ENCODE measurements around the gene FHAD1.

FHAD1 gene

DNA sequence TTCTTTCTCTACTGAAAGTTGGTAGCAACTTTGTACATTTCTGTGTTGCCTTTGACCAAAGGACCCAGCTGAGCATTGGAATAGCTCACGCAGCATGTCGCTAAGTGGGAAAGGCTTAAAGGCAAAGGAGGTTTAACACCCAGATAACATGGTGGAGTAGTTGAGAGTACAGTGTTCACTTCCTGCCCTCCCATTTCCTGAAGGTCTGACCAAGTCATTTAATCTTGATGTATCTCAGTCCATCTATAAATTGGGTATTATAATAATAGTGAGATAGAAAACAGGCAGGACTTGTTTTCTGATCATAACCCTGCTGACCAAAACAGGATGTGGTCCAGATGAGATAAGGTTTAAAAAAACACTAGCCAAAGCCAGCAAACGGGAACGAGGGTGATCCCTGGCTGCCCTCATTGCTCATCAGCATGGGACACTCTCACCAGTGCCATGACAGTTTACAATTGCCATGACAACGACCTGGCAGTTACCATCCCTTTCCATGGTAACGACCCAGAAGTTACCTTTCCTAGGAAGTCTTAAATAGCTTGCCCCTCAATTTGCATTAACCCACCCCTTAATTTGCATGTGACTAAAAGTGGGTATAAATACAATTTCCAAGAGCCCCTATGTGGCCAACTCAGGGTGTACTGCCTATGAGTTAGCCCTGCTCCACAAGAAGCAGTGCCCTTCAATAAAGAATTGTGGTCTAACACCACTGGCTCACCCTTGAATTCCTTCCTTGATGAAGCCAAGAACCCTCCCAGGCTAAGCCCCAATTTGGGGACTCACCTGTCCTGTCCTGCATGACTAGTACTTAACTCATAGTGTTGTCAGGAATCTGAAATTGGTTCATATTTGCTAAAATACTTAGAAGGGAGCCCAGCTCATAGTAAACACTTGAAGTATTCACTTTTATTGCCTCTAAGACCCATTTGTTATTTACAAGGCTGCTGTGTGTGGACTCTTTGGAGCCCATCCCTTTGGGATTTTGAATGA is 28.4 kb upstream of the FHAD1 start:
- DNase-seq = no peak

- DNase-seq = no peak
These were observed 27.6 kb upstream of the FHAD1 start for GRCh38 chr1:15219280-15220023.

- no peak for DNase-seq
These were observed 27.0 kb upstream of the FHAD1 start for GRCh38 chr1:15220024-15220392.

DNA sequence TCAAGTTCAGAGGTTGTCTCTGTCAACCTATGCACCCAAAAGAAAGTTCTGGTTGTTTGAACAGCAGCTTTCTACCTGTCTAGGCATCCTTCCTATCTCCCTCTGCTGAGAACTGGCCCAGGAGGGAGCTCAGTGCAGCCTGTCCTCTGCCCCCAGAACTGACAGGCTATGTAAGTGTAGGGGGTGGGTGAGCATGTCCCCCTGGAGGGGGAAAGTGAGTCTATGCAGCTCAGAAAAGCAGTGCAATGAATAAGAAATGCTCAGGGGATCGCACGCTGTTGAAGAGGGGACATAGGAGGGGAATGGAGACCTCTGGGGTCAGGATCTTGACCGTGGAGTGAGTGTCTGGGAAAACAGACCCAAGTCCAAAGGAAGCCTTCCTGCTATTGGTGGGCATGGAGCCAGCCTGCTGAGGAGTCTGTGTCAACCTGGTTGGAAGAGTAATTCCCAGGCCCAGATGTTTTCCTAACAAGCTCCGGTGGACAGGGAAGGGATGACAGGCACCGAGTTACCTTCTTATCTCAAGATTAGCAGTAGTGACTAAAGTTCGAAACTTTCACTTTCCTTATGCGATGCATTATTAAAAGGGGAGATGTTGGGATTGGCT is 26.1 kb upstream of the FHAD1 start:
- no peak for DNase-seq

DNA sequence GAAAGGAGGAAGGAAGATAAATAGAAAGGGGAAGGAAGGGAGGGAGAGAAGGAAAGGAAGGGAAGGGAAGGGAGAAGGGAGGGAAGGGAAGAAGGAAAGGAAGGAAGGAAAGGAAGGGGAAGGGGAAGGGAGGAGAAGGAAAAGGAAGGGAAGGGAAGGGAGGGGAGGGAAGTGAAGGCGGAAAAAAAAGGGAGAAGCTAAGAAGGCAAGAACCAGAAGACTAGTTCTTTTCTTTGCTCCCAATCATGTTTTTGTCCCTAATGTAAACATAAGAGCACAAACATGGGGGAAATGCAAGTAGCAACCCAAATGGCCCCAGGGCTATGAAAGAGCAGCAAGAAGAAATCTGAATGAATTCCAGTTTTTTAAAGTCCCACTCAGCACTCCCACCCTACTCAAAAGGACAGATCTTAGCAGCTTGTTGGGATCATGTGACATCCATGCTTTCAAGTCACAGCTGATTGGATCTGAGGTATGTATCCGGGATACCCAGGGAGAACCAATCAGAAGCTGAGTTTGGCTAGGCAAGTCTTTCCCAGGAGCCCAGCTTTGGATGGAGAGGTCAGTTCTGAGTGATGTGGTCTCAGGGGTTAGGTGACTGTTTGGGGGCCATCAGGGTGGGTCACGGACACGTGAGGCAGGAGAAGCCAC is 24.2 kb upstream of the FHAD1 start:
- no peak for DNase-seq

DNA sequence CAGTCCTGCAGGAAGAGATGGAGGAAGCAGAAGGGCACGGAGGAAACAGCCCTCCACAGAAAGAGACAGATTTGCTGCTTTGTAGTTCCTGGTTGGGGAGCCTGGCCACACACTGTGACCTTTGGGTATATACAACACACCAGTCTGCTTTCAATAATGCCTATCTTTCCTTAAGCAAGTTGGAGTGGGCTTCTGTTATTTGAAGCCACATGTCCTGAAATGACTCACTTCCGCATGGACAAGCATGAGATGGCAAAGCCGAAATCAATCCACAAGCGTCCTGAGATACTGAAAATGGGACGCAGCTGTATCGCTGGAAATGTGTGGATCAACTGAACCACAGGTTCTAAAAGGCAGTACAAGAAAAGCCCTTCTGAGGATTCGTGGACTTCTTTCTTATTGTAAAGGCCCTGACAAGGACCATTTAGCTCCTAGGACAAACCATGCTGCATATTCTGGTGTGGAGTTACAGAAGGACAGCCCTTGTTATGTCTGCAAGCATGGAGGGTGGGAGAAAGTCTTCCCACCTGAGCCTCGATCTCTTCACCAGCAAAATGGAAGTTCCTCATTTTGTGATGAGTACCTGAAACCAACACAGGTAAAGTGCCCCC is 22.7 kb upstream of the FHAD1 start:
- DNase-seq = no peak

GRCh38 chr1:15224974-15225373 is 22.0 kb upstream of the FHAD1 start:
- no peak for DNase-seq

GRCh38 chr1:15225461-15225860 is 21.6 kb upstream of the FHAD1 start:
- DNase-seq = no peak

DNA sequence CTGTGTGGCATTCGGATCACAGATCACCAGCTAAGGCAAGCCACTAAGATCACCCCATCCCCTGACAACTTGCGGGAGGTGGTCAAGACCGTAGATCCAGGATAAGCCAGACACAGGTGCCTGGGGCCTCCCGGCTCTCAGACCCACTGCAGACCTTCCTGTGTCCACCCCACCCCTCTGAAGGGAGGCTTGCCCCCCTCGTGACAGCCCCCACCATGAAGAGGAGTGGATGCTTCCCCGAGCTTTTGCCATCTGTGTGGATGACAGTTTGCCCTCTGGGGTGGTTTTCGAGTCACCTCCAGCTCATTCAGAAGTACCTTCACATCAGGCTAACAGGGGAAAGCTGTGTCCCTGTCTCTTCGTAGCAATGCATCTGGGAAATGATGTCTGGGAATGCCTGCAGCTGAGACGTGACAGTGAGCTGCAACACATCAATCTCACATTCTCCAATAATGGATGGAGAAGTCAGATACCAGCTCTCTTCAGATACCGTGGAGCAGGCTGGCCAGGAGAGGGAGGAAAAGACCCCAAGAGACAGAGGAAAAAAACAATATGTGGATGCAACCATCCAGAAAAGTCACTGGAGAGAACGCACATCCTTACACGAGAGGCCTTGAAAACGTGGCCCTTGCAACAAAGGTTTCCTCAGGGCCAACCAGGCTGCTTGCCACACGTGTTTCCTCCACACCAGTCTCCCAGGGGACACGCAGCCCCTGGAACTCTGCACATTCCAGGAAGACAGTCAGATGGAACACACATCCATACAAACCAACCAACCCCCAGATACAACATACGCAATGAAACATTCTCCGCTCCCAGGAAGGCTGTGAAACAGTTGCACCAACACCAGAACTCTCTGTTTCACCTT is 20.4 kb upstream of the FHAD1 start:
- no peak for DNase-seq

GRCh38 chr1:15229707-15230131 is 17.3 kb upstream of the FHAD1 start:
- no peak for DNase-seq

- no peak for DNase-seq
These were observed 15.3 kb upstream of the FHAD1 start for GRCh38 chr1:15231714-15232201.

- no peak for DNase-seq
These were observed 13.3 kb upstream of the FHAD1 start for GRCh38 chr1:15233689-15234088.

DNA sequence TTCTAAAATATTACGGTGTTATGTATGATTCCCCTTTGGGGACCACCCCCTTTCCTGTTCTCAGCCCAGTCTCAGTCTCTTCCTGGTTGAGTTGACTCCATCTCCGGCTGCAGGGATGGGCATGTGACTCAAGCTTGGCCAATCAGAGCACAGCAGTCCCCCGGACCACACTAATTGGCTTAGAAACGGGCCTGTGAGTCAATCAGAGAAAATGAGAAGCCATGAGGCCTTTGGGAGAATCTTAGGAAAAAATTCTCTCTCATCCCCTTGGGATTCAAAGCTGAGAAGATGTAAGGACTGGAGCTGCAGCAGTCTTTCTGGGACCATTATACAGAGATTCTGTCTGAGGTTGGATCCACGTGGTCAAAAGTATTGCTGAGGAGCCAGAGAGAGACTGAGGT is 10.7 kb upstream of the FHAD1 start:
- no peak for DNase-seq

- DNase-seq = no peak
These were observed 10.3 kb upstream of the FHAD1 start for GRCh38 chr1:15236746-15237145.

DNA sequence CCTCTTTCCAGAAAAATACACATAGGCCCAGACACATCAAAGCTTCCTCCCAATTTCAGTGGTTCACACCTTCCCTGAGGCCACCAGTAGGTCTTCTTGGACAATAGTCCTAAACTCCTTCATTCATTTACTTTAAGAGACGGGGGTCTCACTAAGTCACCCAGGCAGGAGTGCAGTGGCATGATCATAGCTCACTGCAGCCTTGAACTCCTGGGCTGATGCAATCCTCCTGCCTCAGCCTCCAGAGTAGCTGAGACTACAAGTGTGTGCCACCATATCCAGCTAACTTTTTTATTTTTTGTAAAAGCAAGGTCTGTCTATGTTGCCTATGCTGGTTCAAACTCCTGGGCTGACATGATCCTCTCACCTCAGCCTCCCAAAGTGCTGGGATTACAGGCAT is 8.2 kb upstream of the FHAD1 start:
- no peak for DNase-seq

GRCh38 chr1:15242766-15243165 is 4.3 kb upstream of the FHAD1 start:
- DNase-seq = no peak

- DNase-seq = no peak
These were observed 3.6 kb upstream of the FHAD1 start for GRCh38 chr1:15243275-15244043.

DNA sequence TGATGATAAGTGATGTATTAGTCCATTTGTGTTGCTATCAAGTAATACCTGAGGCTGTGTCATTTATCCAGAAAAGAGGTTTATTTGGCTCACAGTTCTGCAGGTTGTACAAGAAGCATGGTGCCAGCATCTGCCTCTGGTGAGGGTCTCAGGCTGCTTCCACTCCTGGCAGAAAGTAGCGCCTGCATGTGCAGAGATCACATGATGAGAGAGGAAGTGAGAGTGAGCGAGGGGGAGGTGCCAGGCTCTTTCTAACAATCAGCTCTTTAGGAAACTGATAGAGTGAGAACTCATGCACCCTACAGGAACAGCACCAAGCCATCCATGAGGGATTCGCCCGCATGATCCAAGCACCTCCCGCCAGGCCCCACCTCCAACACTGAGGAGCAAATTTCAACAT is 2.2 kb upstream of the FHAD1 start:
- no peak for DNase-seq

GRCh38 chr1:15245593-15246360 is 1.2 kb upstream of the FHAD1 start:
- DNase-seq = no peak

DNA sequence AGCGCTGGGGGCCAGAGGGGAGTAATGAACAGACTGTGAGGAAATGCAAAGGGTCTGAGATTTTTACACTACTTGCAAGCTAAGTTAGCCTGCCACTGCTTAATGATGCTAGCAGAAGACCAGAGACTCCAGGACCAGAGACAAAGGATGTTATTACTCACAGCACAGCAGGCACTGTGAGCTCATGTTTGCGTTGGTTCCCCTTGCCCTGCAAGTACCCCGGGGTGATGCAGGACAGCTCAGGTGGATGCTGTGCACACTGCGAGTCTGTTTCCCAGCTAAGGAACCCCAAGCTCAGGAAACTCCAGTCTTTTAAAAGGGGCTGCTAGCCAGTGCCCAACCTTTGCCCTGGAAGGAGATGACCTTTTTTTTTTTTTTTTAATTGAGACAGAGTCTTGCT is 1.2 kb downstream of the FHAD1 start:
- no peak for DNase-seq

All from stimulated activated naive CD4-positive, alpha-beta T cell treated with Interleukin-2 at 50 U/mL for 16 hours (primary cell).